T-helper 1 cell treated with Interleukin-12 subunit alpha and Interleukin-12 subunit beta and Interleukin-4 antibody, amounts not matched to agents 30 ng/mL and 1 ng/mL, for 36 hours (primary cell): ENCODE data around the gene GLI2. TPM values are rescaled to one million over a fixed set of nuclear protein-coding genes. Genes with fewer than 3 reads are reported as not detected.

ENCODE experiments used
- intact Hi-C: fragments of 100-400 bp; cut with micrococcal nuclease; formaldehyde crosslinking; loops from one replicate; pipeline ENCODE4 v1.15.1; 2024
- total RNA-seq: library from RNA; stranded (reverse); gene quantifications from 2 replicates; pipeline ENCODE4 v1.2.3, GENCODE V29; 2022

The GLI2 gene
- total RNA-seq, 1 donor from 2014 or later = 2.5 TPM

- intact Hi-C loops = no loop called here
Observed at GRCh38 chr2:120737340-120738101, 1.9 kb downstream of the GLI2 start.

- intact Hi-C loops = no loop called here
Observed at GRCh38 chr2:120738117-120738516, 2.4 kb downstream of the GLI2 start.

- intact Hi-C loops = no loop called here
Observed at GRCh38 chr2:120738786-120739437, 3.2 kb downstream of the GLI2 start.

GRCh38 chr2:120739438-120740090, 3.9 kb downstream of the GLI2 start:
- intact Hi-C loops = no loop called here

- intact Hi-C loops = no loop called here
Observed at GRCh38 chr2:120740375-120740764, 4.7 kb downstream of the GLI2 start.

- intact Hi-C loops = no loop called here
Observed at GRCh38 chr2:120740765-120741524, 5.3 kb downstream of the GLI2 start.

GRCh38 chr2:120741571-120742561, 6.2 kb downstream of the GLI2 start:
- intact Hi-C loops = no loop called here

- intact Hi-C loops = no loop called here
Observed at GRCh38 chr2:120743657-120744056, 8.0 kb downstream of the GLI2 start.

GRCh38 chr2:120744817-120745216, 9.1 kb downstream of the GLI2 start:
- intact Hi-C loops = no loop called here

- intact Hi-C loops = no loop called here
Observed at GRCh38 chr2:120745420-120746111, 9.9 kb downstream of the GLI2 start.

- intact Hi-C loops = no loop called here
Observed at GRCh38 chr2:120746144-120746543, 10.5 kb downstream of the GLI2 start.

GRCh38 chr2:120747281-120747680, 11.6 kb downstream of the GLI2 start:
- intact Hi-C loops = no loop called here

GRCh38 chr2:120747706-120748105, 12.0 kb downstream of the GLI2 start:
- intact Hi-C loops = no loop called here

- intact Hi-C loops = no loop called here
Observed at GRCh38 chr2:120748310-120748709, 12.6 kb downstream of the GLI2 start.

GRCh38 chr2:120748741-120749140, 13.1 kb downstream of the GLI2 start:
- intact Hi-C loops = no loop called here

GRCh38 chr2:120749506-120750431, 14.1 kb downstream of the GLI2 start:
- intact Hi-C loops = no loop called here

- intact Hi-C loops = no loop called here
Observed at GRCh38 chr2:120750488-120751210, 15.0 kb downstream of the GLI2 start.

- intact Hi-C loops = no loop called here
Observed at GRCh38 chr2:120751553-120751952, 15.9 kb downstream of the GLI2 start.
